ENCODE results near the gene COX19.

Gene COX19

DNA sequence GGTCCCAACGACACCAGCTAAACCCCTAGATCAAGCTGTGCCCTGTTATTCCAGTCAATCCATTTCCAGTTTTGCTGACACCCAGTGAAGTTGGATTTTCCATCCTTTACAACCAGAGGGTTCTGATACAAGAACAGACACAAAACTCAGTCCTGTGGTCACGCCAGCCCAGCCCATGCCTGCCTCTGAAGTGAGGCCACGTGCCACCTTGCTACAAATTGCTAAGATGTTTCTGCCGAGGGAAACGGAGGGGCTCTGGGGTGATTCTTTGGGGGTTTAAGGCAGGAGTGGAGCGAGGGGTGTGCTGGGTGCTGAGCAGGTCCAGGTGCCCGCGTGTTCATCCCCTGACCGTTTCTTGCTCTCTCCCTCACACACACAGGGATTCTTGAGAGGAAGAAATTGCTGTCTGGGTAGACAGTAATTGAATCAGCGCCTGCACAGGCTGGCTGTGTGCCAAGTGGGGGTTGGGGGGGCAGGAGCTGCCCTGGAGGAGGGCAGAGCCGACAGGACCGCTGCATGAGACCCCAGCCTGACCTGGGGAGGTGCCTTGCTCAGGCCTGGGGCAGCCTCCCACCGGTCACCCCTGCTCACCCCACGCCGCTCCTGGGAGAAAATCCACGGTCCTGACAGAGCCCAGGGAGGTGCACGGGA, 58.9 kb downstream of the COX19 start:
- no peak for DNase-seq (ENCODE audit: extremely low read depth, low read depth)
- H3K4me3 ChIP-seq (replicated peaks; ENCODE audit: low read depth, low read length), result no peak overlapping the region
- TF ChIP-seq, protein P1, sequence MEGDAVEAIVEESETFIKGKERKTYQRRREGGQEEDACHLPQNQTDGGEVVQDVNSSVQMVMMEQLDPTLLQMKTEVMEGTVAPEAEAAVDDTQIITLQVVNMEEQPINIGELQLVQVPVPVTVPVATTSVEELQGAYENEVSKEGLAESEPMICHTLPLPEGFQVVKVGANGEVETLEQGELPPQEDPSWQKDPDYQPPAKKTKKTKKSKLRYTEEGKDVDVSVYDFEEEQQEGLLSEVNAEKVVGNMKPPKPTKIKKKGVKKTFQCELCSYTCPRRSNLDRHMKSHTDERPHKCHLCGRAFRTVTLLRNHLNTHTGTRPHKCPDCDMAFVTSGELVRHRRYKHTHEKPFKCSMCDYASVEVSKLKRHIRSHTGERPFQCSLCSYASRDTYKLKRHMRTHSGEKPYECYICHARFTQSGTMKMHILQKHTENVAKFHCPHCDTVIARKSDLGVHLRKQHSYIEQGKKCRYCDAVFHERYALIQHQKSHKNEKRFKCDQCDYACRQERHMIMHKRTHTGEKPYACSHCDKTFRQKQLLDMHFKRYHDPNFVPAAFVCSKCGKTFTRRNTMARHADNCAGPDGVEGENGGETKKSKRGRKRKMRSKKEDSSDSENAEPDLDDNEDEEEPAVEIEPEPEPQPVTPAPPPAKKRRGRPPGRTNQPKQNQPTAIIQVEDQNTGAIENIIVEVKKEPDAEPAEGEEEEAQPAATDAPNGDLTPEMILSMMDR (IDR thresholded peaks at IDR 0.05; ENCODE audit: low read depth, low read length, missing control alignments), result no peak

All from HFF-Myc (cell line).